Peyer's patch (tissue), 4 donors: Measurements from ENCODE around the gene CDK15.

Experiments used
- CTCF ChIP-seq, 6 experiments: fragments of 450-650 bp in 4 of 6; fragments of 200-600 bp in 2 of 6; sonication (generic) in 1 of 6; IDR thresholded peaks; one replicate each; pipeline ENCODE4 v1.5.1; 2017 to 2019; ENCODE audit warnings: antibody characterized with exemption in 6 of 6, mild to moderate bottlenecking in 3 of 6, moderate library complexity in 1 of 6
- POLR2A ChIP-seq, 2 donors: fragments of 450-650 bp; IDR thresholded peaks; one replicate each; pipeline ENCODE4 v1.5.1; 2017; ENCODE audit warnings: antibody characterized with exemption in 2 of 2, mild to moderate bottlenecking in 2 of 2, moderate library complexity in 2 of 2

DNA sequence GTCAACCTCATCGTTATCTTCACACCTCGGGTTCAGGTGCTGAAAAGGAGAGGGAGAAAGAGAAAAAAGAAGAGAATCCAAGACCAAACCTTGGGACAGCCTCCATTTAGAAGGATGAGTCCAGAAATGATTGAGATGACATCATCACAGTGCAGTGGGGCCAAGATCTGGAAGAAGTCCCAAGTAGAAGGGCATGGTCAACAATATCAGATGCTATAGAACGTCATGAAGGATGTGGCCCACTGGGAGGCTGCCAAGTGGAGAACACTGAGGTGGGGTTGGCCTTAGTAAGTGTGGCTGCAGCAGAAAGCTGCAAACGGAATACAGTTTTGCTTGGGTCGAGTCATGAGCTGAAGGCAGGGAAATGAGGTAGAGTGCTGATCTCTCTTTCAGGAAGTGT, 136.2 kb downstream of the CDK15 start:
- TF ChIP-seq CTCF (IDR thresholded peaks at IDR 0.05) (no peak), POLR2A (IDR thresholded peaks at IDR 0.05) (no peak)
